Testis (tissue), 2 donors: ENCODE results near the gene RPS6KA4.

Experiments
- CTCF ChIP-seq, 3 experiments: fragments of 450-650 bp in 2 of 3; fragments of 200-600 bp in 1 of 3; sonication (generic) in 1 of 3; IDR thresholded peaks; one replicate each; pipeline ENCODE4 v1.5.1; 2016 to 2019; ENCODE audit warnings: antibody characterized with exemption in 3 of 3, mild to moderate bottlenecking in 2 of 3, moderate library complexity in 1 of 3
- POLR2A ChIP-seq: fragments of 450-650 bp; IDR thresholded peaks from one replicate; pipeline ENCODE4 v1.6.1; 2017; ENCODE audit warnings: antibody characterized with exemption, mild to moderate bottlenecking, moderate library complexity

- TF ChIP-seq CTCF (IDR thresholded peaks at IDR 0.05): no peak
- no peak for TF ChIP-seq POLR2A
Measured at GRCh38 chr11:64368673-64369074, 9.7 kb downstream of the RPS6KA4 start.
